NOMO-1 treated with dmso at 0.1 percent for 144 hours (cell line): ENCODE results near the gene CSTPP1.

Source experiments
- DNase-seq: peaks from one replicate; lab custom pipeline; 2025; ENCODE audit not compliant: unreplicated experiment; lab: John Stamatoyannopoulos, UW

The CSTPP1 gene, protein sequence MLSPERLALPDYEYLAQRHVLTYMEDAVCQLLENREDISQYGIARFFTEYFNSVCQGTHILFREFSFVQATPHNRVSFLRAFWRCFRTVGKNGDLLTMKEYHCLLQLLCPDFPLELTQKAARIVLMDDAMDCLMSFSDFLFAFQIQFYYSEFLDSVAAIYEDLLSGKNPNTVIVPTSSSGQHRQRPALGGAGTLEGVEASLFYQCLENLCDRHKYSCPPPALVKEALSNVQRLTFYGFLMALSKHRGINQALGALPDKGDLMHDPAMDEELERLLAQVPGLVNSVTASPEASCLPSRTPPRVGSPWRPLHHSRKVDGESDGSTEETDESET

DNA sequence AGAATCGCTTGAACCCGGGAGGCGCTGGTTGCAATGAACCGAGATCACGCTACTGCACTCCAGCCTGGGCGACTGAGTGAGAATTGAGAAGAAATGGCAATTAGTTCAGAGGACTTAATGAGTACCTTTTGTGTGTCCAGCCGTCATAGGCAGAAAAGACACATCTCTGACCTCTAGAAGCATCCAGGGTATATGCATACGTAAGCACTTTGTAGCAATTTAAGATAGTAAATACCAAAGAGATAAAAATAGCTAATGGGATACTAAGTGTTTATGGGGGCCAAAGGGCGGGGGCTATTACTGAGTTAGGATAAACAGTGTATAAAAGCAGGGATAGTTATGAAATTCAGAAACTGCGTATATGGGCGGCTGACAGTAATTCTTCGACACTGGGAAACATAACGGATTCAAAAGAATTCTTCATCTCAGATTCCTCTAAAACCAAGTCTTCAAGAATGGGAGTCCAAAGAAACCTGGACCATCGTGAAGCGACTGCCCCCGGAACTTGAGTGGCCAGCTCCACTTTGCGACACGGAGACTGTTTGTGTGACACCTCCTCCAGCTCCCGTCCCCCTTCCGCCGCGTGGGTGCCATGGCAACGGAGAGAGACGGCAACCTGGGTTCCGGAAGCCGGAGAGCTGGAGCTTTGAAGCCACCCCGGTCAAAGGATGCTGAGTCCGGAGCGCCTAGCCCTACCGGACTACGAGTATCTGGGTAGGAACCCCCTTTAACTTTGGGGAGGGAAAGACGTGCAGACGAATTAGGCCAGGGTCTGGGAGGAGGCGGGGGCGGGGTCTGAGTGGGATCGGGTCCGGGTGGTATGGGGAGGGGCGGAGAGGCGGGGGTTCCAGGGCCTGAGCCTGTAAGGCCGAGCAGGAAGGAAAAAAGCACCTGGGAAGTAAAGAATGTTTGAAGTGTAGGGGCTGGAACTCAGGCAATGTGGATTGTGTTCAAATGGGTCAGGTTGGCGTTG, at the start of gene CSTPP1:
Gene CSTPP1, plus strand, starts transcription at position 624 of the 973 bp plus-strand sequence. Its CDS starts 45 bp downstream, at position 669.
- peak; percentile 82 for DNase-seq

DNA sequence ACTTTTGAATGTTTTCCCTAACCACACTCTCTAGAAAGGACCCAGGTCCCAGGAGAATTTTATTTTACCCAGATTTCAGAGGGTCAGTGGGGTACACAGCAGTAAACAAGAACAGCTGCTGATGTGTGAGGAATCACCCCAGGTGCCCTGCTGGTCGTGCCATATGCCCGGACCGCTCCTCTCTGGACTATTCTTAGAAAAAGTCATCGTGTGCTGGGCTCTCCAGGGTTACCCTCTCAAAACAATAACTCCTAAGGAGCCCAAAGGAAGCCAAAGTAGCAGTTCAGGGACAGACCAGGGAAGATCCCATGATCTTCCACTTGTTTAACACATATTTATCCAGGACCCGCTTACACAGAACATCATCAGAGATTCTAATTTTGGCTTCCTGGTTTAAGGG, 47.9 kb upstream of the CSTPP1 start:
- DNase-seq: no peak

DNA sequence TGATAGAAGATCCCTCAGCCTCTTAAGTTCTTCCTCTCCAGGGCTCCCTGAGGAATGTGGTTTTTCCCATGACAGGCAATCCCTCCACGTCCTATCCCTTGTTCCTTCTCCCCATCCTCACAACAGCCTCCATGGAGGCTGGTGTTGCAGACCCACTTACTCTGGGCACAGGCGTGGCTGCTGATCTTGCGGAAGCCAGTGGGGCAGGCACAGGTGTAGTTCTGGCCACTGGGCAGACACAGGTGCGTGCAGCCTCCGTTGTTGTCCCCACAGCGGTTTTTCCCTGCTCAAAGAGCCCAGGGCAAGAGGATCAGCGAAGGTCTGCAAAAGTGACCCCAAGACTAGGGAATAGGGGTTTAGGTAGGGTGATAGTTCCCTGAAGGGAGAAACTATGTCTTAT, 47.3 kb upstream of the CSTPP1 start:
- DNase-seq: no peak

DNA sequence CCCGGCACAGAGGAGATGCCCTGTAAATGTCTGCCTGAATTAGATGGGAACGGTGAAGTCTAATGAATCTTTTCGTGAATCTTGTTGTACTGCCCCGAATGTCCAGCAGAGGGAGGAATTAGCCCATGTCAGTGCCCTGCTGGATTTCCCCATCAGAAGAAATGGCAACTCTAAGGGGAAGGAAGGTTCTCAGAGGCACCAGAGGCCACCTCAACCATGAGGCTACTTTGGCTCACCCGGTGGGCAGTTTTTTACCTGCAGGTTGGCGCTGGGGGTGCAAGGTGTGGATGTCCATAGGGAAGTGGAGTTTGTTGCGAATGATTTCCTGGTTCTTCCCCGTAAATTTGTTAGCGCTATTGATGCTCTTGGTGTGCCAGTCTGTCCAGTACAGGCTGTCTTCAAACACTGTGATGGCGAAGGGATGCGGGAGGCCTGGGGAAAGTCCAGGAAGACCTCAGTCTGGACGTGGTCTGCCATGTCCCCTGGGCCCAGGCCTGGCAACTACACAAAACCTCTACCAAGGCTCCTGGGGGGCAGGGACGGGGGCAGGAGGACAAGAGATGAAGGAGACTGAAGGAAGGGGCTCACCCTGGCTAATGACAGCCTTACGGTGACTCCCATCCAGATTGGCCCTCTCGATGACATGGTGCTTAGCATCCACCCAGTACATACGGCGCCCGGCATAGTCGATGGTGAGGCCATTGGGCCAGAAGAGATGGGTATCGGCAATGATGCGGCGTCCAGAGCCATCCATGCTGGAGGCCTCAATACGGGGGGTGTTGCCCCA, 46.7 kb upstream of the CSTPP1 start:
- DNase-seq: peak; percentile 40

DNA sequence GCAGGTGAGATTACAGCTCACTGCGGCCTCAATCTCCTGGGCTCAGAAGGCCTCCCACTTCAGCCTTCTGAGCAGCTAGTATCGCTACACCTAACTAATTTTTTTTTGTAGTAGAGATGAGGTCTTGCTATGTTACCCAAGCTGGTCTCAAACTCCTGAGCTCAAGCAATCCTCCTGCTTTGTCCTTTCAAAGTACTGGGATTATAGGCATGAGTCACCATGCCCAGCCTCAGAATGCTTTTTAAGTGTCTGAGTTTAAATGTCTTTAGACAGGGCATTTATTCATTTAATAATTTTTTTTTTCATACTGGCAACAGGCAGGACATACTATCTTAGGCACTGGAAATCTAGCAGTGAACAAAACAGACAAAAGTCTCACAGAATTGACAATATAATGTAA, 45.9 kb upstream of the CSTPP1 start:
- no peak for DNase-seq

DNA sequence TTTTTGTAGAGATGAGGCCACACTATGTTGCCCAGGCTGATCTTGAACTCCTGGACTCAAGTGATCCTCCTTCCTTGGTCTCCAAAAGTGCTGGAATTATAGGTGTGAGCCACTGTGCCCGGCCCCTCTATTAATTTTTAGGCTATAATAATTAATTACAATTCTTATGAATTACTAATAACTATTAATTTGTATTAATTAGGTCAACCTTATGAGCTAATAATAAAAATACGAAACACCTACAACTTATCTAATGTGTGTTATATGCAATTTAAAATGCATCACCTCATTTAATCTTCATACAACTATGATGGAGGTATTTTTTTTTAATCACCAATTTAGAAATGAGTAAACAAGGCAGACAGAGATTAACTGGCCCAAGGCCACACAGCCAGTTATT, 44.5 kb upstream of the CSTPP1 start:
- DNase-seq: no peak

DNA sequence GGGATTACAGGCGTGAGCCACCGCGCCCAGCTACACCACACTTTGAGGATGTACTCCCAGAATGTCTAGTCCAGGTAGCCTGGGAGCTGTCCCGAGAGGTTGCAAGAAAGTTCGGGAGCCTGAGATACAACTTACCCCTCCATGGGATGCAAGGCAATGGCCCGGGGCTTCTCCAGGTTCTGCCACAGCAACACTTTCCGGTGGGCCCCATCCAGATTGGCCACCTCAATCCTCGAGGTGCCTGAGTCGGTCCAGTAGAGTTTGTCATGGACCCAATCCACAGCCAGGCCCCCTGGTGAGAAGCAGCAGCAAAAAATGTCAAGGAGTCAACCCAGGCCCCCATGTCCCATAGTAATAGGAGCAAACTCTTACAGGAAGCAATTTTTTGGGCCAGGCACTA, 43.7 kb upstream of the CSTPP1 start:
- no peak for DNase-seq

DNA sequence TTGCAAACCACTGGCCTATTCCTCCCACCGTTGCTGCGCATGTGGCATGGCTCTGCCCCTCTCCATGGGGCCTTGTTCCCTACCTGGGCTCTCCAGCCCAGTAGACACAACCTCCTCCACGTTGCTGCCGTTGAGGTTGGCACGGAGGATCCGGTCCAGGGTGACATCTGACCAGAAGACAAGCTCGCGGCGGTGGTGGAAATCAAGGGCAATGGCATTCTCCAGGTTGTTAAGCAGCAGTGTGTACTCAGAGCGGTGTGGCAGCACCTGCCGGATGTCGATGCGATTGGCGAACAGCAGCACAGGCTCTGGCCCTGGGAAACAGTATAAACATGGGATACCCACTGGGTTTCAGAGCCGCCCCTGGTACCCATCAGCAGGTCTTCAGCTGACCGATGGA, 42.1 kb upstream of the CSTPP1 start:
- DNase-seq: no peak

DNA sequence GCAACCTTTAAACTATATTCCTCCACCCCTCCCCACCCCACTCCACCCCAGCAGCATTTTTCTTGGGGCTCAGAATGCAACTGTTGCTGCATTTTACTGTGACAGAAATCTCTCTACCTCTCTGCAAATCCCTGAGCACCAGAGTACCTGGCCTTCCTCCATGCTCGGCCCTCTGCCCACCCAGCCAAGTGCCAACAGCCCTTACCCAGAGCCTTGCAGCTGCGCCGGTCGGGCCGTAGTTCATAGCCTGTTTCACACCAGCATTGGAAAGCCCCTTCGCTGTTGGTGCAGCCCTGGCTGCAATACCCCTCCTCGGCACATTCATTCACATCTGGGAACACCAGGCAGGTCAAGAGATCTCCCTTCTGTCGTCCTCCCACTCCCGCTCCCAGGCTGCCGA, 41.6 kb upstream of the CSTPP1 start:
- no peak for DNase-seq

DNA sequence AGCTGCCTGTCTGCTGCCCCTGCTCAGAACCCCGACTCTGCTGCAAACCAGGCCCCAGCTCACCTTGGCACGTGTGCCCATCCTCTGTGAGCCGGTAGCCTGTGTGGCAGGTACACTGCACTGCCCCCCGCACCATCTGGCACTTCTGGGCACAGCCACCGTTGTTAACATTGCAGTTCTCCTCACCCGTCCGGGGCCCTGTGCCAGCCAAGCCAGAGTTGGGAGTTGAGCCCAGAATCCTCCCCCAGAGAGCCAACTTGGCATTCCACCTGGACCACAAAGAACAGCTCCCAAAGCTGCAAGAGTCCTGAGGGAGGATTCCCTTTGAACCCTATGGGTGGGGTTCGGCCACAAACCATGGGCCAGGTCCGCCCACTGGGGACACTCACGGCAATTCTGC, 40.7 kb upstream of the CSTPP1 start:
- no peak for DNase-seq

DNA sequence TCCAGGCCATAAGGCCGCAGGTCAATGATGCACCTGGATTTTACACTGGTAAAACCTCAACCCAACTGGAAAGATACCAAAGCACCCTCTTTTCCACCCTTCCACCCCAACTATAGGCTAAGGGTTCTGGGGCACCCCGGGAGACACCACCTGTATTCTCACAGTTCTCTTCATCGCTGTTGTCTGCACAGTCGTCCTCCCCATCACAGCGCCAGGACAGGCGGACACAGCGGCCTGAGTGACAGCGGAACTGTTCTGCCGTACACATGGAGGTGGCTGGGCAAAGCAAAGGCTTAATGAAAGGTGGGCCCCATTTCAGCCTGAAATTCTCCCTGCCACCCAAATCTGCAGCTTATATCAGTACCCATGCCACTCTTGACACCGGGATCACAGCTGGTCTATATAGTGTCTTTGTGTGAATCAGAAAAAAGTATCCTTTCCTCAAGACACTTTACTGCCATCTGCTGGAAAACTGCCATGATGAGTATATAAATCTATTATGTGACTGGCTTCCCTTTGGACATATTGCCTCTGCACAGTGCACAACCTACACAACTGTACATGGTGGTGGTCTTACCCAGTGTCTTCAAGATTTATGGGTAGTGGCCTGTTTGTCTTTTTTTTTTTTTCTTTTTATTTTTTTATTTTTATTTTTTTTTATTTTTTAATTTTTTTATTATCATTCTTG, 39.7 kb upstream of the CSTPP1 start:
- DNase-seq: peak; percentile 52

DNA sequence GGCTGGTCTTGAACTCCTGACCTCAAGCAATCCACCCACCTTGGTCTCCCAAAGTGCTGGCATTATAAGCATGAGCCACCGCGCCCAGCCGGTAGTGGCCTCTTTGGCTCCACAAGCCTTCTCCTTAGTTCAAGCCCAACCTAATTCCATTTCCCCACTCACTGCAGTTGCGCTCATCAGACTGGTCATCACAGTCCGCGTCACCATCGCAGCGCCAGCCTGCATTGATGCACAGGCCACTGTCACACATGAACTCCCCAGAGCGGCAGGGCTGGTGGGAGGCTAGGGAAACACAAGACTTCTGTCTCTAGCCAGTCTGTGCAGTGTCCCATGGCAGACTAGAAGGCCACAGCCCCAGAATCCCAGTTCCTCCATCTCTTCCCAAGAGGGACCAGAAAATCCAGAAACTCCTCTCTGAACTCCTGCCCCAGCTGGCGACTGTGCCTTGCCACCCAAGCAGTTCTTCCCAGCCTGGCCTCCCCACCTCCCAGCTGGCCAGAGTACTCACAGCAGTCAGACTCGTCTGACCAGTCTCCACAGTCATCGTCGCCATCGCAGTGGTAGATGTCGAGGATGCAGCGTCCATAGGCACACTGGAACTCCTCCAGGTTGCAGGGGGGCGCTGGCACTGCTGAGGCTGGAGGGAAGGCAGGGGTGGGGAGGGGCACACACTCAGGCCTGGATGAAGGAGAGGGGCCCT, 38.0 kb upstream of the CSTPP1 start:
- DNase-seq: no peak

DNA sequence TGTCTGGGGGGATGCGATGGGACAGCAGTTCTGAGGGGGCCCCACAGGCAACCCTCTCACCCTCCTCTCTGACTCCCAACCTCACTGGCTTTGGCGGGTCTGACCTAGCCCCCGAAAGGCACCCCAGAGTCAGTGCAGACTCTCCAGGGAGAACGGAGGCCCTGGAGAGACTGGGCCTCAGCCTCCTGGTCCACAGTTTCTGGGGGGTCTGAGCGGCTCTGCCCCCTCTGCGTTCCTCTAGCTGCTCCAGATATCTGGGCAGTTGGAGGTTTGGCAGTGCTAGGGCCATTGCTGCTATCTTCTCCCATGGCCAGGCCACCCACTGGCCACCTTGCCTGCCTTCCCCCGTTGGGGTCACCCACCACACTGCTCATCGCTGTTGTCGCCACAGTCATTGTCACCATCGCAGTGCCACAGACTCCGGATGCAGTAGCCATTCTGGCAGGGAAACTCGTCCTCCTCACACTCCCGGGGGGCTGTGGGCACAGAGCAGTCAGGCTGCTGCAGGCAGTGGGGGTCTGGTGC, 37.0 kb upstream of the CSTPP1 start:
- DNase-seq: no peak

DNA sequence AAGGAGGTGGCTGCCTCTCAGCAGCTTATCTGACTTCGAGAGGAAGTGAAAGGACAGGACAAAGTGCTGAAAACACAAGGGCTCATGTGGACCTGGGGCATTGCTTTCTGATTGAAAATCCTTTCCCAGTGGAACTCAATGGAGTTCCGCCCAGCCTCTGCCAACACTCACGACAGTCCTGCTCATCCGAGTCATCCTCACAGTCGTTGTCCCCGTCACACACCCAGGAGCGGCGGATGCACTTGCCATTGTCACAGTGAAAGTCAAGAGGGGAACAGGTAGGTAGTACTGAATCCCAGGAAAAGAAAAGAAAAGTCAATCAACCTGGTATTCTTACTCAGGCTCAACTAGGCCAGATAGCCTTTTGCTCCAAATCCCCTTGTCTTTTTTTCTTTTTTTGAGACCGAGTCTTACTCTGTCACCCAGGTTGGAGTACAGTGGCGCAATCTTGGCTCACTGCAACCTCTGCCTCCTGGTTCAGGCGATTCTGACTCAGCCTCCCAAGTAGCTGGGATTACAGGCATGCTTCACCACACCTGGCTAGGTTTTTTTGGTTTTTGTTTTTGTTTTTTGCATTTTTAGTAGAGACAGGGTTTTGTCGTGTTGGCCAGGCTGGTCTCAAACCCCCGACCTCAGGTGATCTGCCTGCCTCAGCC, 36.3 kb upstream of the CSTPP1 start:
- DNase-seq: no peak

DNA sequence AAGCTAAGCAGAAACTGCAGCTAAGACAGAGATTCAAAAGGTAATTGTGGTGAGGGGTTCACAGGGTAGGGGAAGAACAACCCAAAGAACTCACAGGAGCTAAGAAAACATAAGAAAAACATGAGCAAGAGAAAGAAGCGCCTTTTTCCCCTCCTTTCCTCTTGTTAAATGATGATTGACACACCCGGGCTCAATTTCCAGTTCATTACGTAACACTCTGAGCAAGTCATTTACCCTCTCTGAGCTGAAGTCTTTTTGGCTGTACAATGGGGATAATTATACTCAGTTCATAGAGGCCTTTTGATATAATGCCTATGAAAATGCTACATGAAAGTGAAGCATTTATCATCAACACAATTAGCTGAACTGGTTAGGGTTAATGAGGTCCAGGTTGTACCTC, 35.4 kb upstream of the CSTPP1 start:
- DNase-seq: peak; percentile 1

DNA sequence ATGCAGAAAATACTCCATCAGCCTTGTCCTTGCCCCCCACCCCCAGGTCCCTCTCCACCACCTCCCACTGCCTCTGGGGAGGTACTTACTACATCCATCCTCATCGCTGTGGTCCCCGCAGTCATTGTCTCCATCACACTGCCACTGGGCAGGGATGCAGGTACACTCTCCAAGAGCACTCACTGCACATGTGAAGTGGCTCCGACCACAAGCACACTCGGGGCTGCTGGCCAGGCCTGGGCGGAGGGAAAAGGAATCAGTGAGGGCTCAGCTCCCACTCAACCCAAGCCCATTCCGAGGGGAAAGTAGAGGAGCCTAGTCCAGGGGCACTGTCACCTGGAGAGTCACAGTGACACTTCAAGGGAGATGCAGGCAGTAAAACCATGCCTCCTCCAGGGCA, 33.9 kb upstream of the CSTPP1 start:
- no peak for DNase-seq

DNA sequence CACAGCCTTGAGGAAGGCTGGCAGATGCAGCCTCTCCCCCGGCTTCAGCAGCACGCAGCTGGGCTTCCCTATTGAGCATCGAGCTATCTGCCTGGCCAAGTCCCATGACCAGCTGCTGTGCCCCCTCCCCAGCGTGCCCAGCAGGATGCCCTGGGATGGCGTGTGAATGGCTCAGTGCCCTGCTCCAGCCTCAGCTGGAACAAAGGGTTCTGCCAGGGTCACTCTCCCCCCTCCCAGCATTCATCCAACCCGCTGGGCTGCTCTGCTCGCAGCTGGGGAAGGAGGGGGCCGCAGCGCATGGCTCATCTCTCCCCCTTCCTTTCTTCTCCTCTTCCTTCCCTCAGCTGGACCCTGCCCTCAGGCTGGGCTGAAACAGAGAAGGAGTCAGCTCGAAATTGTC, 32.7 kb upstream of the CSTPP1 start:
- no peak for DNase-seq

DNA sequence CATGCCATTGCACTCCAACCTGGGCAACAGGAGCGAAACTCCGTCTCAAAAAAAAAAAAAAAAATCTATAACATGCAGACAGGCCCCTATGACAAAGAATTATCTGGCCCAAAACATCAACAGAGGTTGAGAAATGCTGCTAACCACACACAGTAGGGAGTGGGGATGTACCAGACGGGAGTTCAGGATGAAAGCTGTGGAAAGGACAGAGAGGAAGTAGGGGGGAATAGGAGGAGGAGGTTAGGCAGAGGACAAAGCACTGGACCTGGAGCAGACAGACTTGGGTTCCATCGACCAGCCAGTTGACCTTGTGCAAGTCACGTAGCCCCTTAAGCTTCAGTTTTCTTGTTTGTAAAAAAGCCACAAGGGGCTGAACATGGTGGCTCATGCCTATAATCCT, 30.8 kb upstream of the CSTPP1 start:
- DNase-seq: no peak

DNA sequence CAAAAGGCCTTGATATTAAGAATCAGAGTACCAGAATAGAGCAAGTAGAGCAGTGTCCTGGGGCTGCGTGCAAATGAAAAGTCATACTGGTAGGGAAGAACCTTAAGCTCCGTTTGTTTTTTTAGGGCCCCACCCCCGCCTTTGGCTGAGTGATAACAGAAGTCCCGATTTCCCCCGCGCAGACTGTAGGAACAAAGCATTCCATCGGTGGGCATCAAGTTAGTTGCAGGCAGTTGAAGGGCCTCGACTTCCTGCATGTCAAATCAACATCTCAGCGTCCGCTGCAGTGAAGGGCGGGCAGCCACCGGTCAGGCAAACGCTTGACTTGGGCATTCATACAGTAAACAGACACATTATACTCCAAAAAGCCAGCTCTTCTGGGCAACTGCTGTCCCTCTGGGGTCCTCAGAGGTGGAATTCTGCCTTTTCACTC, 29.9 kb upstream of the CSTPP1 start:
- no peak for DNase-seq
